ENCODE results near the gene ENOX1.
A peak's percentile ranks its signal among the peaks of the same experiment; 100 is the strongest.
"Not testable (repeated sequence)": the region's sequence is repeated elsewhere in the genome, so short reads cannot be mapped to it uniquely, and the experiment has no call there.

ENOX1 gene

DNA sequence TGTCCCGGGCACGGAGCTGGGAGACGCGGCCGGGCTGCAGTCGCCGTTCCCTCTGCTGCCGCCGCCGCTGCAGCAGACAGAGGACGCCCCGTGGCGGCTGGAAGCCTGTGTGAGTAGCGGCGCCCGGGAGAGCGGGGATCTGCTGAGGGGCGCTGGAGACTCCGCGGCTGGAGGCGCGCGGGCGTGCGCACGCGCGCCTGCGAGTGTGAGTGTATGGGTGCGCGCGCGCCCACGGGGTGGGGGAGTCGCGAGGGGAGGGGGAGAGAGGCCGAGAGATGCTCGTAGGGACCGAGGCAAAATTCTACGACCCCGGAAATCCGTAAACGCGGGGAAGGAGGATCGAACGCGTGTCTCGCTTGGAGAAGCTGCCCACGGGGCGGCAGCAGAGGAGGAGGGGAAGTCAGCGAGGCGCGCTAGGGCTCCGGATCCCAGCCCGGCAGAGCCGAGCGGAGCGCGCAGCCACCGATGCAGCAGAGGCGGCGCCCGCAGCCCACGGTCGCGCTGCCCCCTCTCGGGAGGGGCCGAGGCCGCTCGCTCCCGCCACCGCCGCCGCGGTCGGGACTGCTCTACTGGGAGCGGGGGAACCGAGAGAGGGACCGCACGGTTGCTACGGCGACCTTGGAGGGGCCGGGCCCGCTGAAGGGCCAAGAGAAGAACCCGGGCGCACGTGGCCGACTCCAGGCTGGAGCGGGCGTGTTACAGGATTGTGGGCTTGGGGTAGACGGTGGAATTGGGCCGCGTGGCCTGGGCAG is at the start of gene ENOX1:
Gene ENOX1, minus strand, starts transcription at position 207 of the 752 bp plus-strand sequence.
- DNase-seq = no peak

DNA sequence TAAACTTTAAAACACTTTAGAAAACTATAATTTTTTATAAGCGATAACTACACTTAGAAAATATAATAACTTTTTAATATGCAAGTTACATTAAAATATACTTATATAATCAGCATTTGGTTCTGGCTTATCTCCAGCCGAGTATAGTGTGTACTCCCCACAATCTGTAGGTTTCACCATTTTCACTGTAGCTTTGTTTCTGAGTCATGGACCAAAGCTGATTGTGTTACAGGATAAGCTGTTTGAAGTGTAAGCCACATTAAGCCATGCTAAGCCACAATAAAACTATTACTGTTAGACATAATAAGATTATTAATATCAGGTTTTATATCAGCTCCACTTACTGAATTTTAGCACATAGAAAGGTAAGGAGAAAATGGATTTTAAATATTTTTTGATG is 48.9 kb upstream of the ENOX1 start:
- no peak for DNase-seq

DNA sequence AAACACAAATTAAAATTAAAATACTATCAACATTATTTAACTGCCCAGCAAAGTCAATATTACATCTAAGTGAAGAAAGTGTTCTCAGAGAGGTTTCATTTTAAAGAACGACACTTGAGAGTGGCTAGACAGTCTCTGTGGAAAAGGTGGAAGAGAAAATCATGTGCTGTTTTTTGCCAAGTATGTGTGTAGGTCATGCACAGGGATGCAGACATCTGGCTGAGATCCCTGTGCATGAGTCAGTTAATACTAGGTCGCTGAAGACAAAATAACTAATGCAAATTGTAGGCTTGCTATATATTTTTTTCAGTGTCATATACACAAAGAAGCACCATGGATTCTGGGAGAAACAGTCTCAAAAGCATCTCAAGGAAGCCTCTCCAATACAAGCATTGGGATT is 44.3 kb upstream of the ENOX1 start:
- DNase-seq = no peak

DNA sequence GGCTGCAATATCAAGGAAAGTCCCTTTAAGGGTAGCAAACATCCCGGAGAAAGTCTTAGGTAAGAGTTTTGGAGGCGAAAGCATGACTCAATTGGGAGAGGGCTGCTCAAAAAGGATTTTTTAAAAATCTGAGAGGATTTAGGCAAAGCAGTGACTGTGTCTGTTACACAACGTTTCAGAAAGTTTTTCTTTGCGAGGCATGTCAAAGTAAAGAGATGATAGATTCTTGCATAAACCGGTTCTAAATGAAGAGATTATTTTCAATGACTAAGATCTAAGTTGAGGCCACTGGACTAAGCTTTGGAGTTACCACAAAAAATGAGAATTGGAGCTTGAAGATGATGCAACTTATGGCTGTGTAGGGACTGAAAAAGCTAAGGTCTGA is 43.7 kb upstream of the ENOX1 start:
- no peak for DNase-seq

DNA sequence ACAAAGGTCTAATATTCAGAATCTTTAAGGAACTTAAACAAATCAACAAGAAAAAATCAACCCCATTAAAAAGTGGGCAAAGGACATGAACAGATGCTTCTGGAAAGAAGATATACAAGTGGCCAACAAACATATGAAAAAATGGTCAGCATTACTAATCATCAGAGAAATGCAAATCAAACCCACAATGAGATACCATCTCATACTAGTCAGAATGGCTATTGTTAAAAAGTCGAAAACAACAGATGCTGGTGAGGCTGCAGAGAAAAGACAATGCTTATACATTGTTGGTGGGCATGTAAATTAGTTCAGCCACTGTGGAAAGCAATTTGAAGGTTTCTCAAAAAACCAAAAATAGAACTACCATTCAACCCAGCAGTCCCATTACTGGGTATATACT is 37.9 kb upstream of the ENOX1 start:
- DNase-seq = not testable (repeated sequence)

DNA sequence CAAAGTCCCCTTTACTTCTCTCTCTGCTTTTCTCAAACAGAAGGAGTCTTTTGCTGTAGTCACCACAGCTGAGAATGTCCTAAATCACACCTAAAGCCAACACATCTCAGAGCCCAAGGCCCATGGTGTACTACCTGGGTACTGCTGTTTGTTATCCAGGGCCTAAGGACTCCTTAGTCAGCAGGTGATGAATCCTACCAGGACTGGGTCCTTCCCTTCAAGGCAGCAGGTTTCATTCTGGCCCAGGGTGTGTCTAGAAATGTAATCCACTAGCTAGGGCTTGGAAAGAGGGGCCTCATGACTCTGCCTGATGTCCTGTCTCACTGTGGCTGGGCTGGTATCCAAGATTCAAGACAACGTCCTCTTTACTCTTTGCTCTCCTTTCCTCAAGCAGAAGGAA is 36.2 kb upstream of the ENOX1 start:
- DNase-seq = no peak

DNA sequence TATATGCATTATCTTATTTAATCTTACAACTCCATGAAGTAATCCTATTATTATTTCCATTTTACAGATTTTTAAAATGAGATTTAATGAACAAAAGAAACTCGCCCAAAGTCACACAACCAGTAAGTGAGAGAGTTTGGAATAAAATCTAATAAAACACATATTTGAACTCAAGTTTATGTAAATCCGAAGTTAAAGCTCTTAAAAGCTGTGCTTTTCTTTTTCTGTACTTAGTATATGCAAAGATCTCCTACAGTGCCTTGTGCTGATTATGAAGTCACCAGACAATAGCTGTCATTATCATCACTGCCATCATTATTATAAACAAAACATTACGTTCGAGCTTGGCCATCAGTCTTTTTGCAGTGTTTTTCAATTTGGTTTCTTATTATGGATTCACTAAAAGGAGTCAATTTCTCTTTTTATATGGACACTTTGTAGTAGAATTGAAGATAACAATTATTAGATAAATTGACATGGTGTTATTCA is 29.7 kb upstream of the ENOX1 start:
- DNase-seq = no peak

DNA sequence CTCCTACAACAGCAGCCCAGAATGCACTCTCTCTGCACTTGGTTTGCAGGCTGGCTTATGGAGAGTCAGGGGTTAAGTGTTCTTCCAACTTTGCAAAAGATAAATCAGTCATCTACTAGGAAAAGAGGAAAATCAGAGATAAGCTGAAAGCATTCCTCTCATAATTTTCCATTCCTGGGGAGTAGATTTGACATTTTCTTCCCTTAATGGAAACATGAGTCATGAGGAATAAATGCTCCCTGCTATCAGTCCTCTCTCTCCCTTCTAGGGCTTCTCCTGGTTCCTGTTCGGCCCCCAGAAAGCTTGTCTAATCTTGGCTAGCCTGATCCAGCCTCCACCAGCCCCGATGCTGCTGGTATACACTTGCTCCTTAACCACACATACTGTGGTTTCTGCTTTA is 28.4 kb upstream of the ENOX1 start:
- DNase-seq = no peak

DNA sequence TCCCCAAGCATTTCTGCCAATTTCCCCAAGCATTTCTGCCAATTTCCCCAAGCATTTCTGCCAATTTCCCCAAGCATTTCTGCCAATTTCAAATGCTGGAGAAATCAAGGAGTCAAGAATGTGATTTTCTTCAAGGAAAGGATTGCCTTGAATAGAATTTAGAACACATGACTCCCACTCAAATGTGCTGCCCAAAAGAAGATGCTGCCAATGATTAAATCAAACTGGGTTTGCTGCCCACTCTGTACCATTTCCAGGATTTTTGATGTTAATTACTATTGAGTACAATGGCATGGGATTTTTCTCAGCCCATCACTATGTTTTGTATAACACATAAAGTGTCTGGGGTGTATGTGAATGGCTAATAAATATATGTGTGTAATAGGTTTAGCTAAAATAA is 21.9 kb upstream of the ENOX1 start:
- no peak for DNase-seq

DNA sequence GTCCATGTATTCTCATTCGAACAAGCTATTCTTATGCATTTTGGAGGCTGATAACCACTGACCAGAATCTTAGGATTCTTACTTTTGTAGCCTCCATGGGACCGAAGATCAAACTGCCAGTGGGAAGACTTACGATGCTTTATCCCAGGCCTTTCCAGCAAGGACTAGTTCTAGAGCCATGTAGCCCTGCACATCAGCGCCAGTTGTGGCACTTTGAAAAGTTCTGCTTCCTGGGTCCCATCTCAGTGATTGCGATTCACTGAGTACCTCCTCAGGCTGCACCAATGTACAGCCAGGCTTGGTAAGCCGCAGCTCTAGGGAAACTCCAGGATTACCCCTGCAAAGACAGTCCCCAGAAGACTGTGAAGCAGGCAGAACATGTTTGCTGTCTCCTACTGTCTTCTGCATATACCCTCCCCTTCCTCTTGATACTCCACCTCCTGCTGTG is 18.9 kb upstream of the ENOX1 start:
- DNase-seq = no peak

DNA sequence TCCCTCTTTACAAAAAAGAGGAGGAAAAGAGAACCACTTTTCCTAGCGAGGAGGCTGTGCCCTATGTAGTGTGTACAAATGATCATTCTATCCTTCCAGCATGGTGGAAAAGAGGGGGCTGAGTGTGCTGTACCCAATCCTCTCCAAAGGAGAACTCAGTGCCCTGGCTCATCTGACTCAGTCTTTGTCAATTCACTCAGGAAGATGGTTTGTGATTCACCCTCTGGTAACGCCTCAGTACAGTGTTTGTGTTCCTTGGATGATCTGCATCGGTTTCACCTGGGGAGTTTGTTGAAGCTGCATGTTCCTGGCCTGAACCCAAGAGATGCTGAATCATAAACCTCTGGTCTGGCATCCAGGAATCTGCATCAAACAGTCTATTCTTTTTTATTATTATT is 18.3 kb upstream of the ENOX1 start:
- no peak for DNase-seq

DNA sequence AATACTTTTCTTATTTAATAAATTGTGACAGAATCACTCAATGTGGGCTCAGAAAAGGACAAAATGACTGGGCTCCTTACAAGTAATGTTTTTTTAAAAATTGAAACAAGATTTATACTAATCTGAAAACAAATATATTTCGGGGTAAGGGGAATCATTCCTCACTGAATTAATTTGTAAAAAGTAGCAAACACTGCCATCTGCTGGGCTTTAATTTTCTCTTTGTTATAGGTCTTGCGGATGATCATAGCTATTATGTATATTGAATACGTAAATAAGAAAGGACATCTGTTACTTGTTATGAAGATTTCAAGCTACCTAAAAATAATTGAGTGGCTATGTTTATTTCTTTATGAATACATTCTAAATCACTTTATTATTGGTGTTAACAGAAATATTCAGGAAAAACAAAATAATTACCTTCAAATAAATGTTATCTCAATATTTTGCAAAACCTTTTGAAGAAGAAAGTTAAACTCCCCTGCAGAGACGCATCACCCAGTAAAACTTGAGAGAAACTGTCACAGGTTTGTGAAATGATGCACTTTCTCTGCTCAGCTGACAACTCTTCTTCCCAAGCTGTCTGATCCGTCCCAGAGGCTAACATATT is 17.8 kb upstream of the ENOX1 start:
- peak; percentile 34 for DNase-seq

DNA sequence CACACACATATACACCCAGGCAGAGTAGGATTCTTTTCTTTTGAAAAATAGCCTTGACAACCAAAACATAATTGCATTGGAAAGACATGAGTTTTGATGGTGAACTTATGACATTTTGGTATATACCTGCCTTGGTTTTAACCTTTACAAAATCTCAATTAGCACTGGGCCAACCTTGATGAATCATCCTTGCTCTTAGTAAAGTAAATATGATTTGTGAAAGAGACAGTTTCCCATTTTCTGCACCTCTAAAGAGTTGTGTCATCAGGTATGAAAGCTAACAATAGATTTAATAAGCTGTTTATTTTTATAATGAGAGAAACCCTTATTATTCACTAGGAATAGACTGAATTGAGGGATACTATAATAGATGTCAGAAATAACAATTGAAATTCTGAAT is 15.7 kb upstream of the ENOX1 start:
- DNase-seq = no peak

DNA sequence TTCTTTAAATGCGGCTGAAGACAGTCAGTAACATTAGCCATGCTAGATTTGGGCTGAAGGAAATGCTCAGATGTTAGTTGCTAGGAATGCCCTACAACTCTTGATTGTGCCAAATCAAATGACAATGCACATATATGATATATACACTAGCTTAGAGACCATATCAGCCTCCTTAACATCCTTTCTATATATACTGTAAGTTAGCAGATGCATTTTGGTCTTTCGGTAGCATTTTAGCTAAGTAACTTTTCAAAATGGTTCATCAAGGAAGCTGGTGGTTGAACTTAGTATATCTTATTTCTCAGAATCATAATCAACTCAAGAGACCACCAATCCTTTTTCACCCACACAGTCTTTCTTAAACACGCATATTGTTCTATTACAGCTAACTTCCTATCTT is 14.1 kb upstream of the ENOX1 start:
- DNase-seq = no peak

DNA sequence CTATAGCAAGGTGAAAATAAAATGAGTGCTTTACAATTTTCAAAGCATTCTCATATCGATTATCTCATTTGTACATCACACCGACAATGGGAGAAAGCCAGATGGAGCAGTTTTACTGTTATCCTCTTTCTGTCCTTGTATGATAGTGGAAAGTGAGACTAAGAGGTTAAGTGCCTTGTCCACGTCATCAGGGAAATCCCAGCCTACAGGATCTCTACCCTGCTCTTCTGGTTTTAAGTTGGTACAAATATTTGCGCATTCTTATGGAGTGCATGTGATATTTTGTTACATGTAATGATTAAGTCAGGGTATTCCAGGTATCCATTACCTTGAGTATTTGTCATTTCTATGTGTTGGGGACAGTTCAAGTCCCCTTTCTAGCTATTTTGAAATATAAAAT is 12.4 kb upstream of the ENOX1 start:
- DNase-seq = no peak

DNA sequence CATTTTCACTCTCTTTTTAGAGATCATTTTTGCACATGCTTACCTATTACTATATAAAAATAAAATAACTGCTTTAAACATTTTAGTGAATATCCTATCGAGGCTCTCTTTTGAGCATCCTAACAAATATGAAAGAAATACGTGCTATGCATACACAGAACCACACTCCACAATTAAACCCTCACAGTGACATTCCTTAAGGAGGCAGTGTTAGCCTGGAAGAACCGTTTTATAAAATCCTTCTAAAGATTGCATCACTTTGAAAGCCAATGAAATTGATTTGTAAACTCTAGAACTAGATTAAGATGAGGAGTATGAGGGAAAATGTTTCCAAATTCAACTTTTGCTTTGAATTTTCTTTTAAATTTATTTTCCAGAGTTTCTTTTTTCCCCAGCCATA is 11.1 kb upstream of the ENOX1 start:
- no peak for DNase-seq

DNA sequence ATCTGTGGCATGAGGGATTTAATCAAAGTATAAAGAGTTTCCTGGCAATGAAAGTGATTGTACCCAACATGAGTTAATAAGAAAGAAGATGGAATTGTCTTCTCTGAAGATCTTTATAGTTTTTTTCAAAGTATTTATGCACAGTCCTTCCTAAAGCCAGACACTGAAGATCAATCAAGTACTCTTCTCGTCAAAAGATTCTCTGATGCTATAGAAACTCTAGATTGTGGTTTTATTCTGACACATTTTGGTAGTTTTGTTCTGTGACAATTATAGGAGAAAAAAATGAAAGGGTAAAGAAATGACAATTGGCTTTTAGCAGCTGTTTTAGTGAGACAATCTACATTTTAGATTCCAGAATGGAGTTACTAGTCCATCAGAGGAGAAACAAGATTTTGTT is 10.4 kb upstream of the ENOX1 start:
- DNase-seq = no peak

DNA sequence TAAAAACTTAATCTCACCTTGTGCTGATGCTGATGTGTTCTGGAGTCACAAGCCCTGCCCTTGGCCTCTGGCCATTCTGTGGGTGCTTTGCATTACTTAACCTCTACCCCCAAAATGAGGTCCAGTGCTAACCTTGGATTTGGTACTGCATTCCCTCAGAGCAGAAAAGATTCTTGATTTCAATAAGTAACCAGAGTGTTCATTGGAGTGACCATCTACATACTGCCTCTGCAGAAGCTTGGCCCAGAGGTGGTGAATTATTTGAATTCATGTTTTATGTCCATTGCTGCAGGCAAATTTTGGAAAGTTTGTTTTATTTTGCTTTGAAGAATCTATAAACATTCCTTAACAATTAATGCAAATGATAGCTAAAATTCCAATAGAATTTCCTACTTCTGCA is 7.6 kb upstream of the ENOX1 start:
- no peak for DNase-seq

DNA sequence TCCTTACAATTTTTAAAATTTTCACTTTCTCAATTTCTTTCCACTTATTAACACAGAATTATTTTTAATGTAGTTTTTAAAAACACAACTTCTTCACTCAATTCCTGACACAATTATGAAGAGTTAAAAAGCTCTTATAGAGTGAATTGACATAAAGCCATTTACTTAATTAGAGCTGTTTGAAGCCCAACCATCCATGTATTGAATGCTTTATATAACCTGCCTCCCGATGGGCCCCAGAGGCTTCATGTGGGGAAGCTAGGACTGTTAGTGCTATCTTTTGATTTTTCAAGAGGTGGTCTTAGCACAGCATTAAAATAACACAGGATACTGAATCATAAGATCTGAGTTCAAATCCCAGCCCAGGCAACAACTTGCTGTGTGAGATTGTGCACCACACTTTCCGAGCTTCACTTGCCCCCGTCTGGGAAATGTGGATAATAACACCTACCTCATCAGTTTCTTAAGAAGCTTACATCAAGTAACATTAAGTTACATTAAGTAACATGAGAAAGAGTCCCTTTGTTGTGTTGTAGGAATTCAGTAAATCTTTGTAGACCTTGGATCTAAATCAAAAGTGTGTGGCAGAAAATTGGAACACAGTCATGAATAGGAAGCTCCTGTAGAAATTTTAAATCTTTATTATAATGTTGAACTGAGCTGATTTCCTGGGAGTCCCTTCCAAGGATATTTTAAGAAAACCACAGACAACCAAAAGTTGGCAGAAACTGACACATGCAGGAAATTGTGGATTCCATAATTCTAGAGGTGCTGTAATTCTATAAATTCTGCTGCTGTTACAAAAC is 5.5 kb upstream of the ENOX1 start:
- no peak for DNase-seq

DNA sequence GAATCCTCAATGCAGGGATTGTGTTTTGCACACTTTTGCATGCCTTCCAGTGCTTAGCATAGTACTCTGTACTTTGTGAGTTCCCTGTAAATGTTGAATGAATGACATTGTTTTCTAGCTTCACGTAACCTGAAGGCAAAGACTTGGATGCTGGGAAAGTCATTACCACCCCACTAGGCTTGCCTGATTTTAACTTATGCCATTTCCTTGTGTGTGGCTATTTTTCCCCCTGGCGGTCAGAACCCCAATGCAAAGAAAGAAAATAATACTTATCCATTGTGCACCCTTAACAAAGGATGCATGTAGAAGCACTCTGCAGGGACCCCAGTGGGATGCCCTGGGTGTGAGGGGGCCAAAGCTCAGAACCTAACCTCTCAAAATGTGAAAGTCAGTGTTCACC is 1.2 kb upstream of the ENOX1 start:
- no peak for DNase-seq

DNA sequence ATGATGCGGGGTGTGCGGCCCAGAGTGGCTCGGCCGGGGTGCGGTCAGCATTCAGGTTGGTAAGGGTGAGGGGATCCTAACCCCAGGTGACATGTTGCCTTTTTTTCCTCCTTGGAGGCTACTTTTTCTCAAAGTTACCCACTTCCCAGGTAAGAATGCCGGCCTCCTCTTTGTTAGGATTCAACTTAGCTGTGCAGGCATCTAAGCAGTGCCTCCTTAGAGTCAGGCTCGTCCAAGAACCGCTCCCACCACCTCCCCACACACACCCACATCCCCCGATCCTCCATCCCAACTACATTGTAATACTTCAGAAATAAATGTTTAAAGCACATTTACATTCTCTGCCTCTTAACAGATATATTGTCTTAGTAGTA is 733 bp upstream of the ENOX1 start:
- DNase-seq = no peak

DNA sequence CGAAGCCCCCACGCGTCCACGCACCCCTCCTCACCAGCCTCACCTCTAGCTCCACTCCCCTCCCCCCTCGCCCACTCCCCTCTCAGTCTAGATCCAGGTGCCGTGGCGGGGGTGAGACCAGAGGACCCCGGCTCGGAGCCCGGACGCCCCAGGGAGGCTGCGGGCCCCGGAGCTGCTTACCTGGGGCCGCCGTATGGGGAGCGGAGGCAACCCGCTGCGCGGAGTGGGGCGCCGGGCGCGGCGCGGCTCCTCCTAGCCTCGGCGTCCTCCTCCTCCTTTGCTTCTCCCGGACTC is 353 bp downstream of the ENOX1 start:
- no peak for DNase-seq

DNA sequence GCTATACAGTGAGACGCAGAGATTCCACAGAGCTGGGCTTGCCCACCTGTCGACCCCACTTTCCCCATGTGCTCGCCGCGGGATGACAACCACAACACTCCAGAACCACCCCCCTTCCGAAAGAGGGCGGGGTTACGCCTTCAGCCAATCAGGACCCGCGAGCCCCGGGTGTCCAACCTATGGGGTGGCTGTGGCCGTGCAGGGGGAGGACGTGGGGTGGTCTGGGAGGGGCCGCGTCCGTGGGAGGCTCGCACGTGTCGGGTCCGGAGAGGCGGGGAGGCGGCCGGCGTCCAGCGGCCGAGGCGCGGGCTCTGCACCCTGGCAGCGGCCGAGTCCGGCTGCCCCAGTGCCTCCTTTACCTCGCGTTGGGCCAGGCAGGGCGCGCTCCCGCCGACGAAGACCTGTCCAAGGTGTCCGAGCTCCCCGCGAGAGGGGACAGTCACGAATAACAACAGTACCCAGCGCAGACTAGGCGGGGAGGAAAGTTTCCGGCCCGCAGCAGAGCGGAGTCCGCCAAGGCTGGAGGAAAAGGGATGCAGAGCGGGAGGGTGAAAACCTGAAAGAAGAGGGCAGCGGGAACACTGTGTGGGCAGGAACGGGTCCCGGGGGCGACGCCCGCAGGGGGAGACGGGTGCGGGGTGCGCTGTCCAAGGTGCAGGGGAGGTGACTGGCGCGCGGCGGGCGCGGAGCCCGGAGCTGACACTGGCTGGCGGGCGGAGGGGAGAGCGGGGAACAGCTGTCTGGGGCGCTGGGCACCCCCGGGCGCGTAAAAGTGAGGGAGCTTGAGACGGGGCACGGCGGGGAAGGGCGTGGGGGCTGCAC is 911 bp downstream of the ENOX1 start:
- DNase-seq = no peak

Data from NCI-H1417 treated with DMSO at 0.1 percent for 48 hours (cell line).